ENCODE measurements around the gene RGS16.

- TF ChIP-seq, protein P1, sequence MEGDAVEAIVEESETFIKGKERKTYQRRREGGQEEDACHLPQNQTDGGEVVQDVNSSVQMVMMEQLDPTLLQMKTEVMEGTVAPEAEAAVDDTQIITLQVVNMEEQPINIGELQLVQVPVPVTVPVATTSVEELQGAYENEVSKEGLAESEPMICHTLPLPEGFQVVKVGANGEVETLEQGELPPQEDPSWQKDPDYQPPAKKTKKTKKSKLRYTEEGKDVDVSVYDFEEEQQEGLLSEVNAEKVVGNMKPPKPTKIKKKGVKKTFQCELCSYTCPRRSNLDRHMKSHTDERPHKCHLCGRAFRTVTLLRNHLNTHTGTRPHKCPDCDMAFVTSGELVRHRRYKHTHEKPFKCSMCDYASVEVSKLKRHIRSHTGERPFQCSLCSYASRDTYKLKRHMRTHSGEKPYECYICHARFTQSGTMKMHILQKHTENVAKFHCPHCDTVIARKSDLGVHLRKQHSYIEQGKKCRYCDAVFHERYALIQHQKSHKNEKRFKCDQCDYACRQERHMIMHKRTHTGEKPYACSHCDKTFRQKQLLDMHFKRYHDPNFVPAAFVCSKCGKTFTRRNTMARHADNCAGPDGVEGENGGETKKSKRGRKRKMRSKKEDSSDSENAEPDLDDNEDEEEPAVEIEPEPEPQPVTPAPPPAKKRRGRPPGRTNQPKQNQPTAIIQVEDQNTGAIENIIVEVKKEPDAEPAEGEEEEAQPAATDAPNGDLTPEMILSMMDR (IDR thresholded peaks at IDR 0.05), result no peak
- no peak for TF ChIP-seq POLR2A (IDR thresholded peaks at IDR 0.05)
These were observed 48.7 kb downstream of the RGS16 start for GRCh38 chr1:182555493-182555892.

All from uterus (tissue), 2 donors.